HG03066 (cell line): Measurements from ENCODE around the gene ADA.

Experiments used
- ATAC-seq: cut with Tn5 transposase; IDR thresholded peaks from one replicate; pipeline ENCODE4 v1.9.1; 2021; ENCODE audit warnings: low read depth; ENCODE audit not compliant: unreplicated experiment

ADA gene

GRCh38 chr20:44586289-44586911 is 65.1 kb downstream of the ADA start:
- peak; percentile 50 for ATAC-seq

- ATAC-seq = no peak
Measured at GRCh38 chr20:44585057-44585963, 66.2 kb downstream of the ADA start.

GRCh38 chr20:44584162-44584561 is 67.3 kb downstream of the ADA start:
- no peak for ATAC-seq

GRCh38 chr20:44583157-44583556 is 68.3 kb downstream of the ADA start:
- no peak for ATAC-seq

- no peak for ATAC-seq
Measured at GRCh38 chr20:44582311-44583025, 69.0 kb downstream of the ADA start, which contains the start of gene PKIG. Gene PKIG (plus strand): TSS chr20:44582579. CDS start chr20:44614557, 31,978 bp downstream.

- no peak for ATAC-seq
Measured at GRCh38 chr20:44581515-44581914, 70.0 kb downstream of the ADA start.

GRCh38 chr20:44580581-44581268 is 70.8 kb downstream of the ADA start:
- no peak for ATAC-seq

GRCh38 chr20:44579313-44580081 is 72.0 kb downstream of the ADA start:
- no peak for ATAC-seq

- ATAC-seq = no peak
Measured at GRCh38 chr20:44576297-44576696, 75.2 kb downstream of the ADA start.

- ATAC-seq = no peak
Measured at GRCh38 chr20:44574372-44574771, 77.1 kb downstream of the ADA start.

GRCh38 chr20:44573501-44573869 is 78.0 kb downstream of the ADA start:
- no peak for ATAC-seq

GRCh38 chr20:44572551-44573500 is 78.7 kb downstream of the ADA start:
- no peak for ATAC-seq

GRCh38 chr20:44571362-44571988 is 80.0 kb downstream of the ADA start:
- ATAC-seq = no peak

GRCh38 chr20:44570367-44570766 is 81.1 kb downstream of the ADA start:
- no peak for ATAC-seq
